IMR-90 (cell line): ENCODE results near the gene ERN1. TPM values are rescaled to one million over a fixed set of nuclear protein-coding genes. Genes with fewer than 3 reads are reported as not detected.

Source experiments
- ATAC-seq: fragments of 200-7000 bp; cut with Tn5 transposase; 2 replicates; pipeline ENCODE4 v1.9.1; 2020; ENCODE audit warnings: low read depth, mild to moderate bottlenecking, moderate library complexity
- BruUV-seq: library from RNA; stranded (reverse); fragments of 400-500 nt; replicated peaks from 2 replicates; lab custom pipeline; 2021; lab: Mats Ljungman, UMichigan
- CTCF ChIA-PET: fragments of 300-600 bp; formaldehyde crosslinking; extraction: SDS; loops from one replicate; lab custom pipeline; 2021; ENCODE audit warnings: antibody characterized with exemption; lab: Yijun Ruan, JAX
- POLR2A ChIA-PET: fragments of 300-600 bp; sonication (Branson Sonifier 250); formaldehyde crosslinking; loops from one replicate; lab custom pipeline; 2022; ENCODE audit warnings: antibody characterized with exemption; ENCODE audit not compliant: unreplicated experiment; lab: Charles Lee
- DNase-seq: peaks from one replicate; pipeline ENCODE4 v3.0.0; 2013
- H2AFZ ChIP-seq: replicated peaks from 2 replicates; pipeline ENCODE3; 2013; ENCODE audit warnings: low read length, mild to moderate bottlenecking; ENCODE audit not compliant: poor library complexity
- H2AK5ac ChIP-seq: 2 replicates; pipeline ENCODE4 v1.6.1; 2013; ENCODE audit warnings: low read depth, low read length, inconsistent platforms
- H2AK9ac ChIP-seq: replicated peaks from 2 replicates; pipeline ENCODE3; 2013; ENCODE audit warnings: mild to moderate bottlenecking, low read depth, low read length, moderate library complexity; ENCODE audit not compliant: poor library complexity
- H2BK120ac ChIP-seq: 2 replicates; pipeline ENCODE4 v1.6.1; 2013; ENCODE audit warnings: low read depth, low read length, inconsistent platforms
- H2BK15ac ChIP-seq: 3 replicates; pipeline ENCODE4 v1.6.1; 2013; ENCODE audit warnings: low read depth, low read length, inconsistent platforms
- H2BK20ac ChIP-seq: 2 replicates; pipeline ENCODE4 v1.6.1; 2013; ENCODE audit warnings: low read depth, mild to moderate bottlenecking, inconsistent platforms, low read length, moderate library complexity
- H2BK5ac ChIP-seq: 2 replicates; pipeline ENCODE4 v1.6.1; 2013; ENCODE audit warnings: mild to moderate bottlenecking, low read depth, low read length, inconsistent platforms; ENCODE audit not compliant: poor library complexity, severe bottlenecking
- H3K14ac ChIP-seq: replicated peaks from 2 replicates; pipeline ENCODE4 v1.6.1; 2013; ENCODE audit warnings: low read depth, low read length, inconsistent platforms
- H3K18ac ChIP-seq: 2 replicates; pipeline ENCODE4 v1.6.1; 2013; ENCODE audit warnings: low read depth, low read length, control low read depth
- H3K23ac ChIP-seq: 2 replicates; pipeline ENCODE4 v1.6.1; 2013; ENCODE audit warnings: low read depth, low read length, inconsistent platforms
- H3K27ac ChIP-seq: 2 replicates; pipeline ENCODE4 v1.5.1; 2013; ENCODE audit warnings: mild to moderate bottlenecking, control low read depth, low read length; ENCODE audit not compliant: insufficient read depth
- H3K27me3 ChIP-seq: 2 replicates; pipeline ENCODE4 v1.6.1; 2013; ENCODE audit warnings: low read length; ENCODE audit not compliant: control insufficient read depth, insufficient read depth
- H3K36me3 ChIP-seq: 2 replicates; pipeline ENCODE4 v1.6.1; 2013; ENCODE audit warnings: low read length, mixed read lengths; ENCODE audit not compliant: control insufficient read depth, insufficient read depth
- H3K4ac ChIP-seq: 2 replicates; pipeline ENCODE4 v1.6.1; 2013; ENCODE audit warnings: low read depth, low read length, inconsistent platforms
- H3K4me1 ChIP-seq: 2 replicates; pipeline ENCODE4 v1.6.1; 2013; ENCODE audit warnings: low read length, mixed read lengths; ENCODE audit not compliant: control insufficient read depth, insufficient read depth
- H3K4me2 ChIP-seq: 2 replicates; pipeline ENCODE4 v1.6.1; 2013; ENCODE audit warnings: low read depth, mild to moderate bottlenecking, control low read depth, low read length, moderate library complexity
- H3K4me3 ChIP-seq: 2 replicates; pipeline ENCODE4 v1.5.1; 2013; ENCODE audit warnings: low read depth, mild to moderate bottlenecking, control low read depth, low read length, moderate library complexity; ENCODE audit not compliant: insufficient read depth
- H3K56ac ChIP-seq: 2 replicates; pipeline ENCODE4 v1.6.1; 2013; ENCODE audit warnings: low read length, inconsistent platforms; ENCODE audit not compliant: insufficient read depth; ENCODE audit errors: extremely low read depth
- H3K79me1 ChIP-seq, 2 experiments: 2 replicates each; pipeline ENCODE4 v1.6.1; 2013; ENCODE audit warnings: low read length in 2 of 2, inconsistent platforms in 1 of 2, low read depth in 1 of 2
- H3K9ac ChIP-seq: 2 replicates; pipeline ENCODE4 v1.6.1; 2013; ENCODE audit warnings: low read depth, low read length, control low read depth
- H3K9me1 ChIP-seq: 2 replicates; pipeline ENCODE4 v1.6.1; 2013; ENCODE audit warnings: low read length, inconsistent platforms; ENCODE audit not compliant: insufficient read depth
- H3K9me3 ChIP-seq: 2 replicates; pipeline ENCODE4 v1.6.1; 2013; ENCODE audit warnings: low read length; ENCODE audit not compliant: control insufficient read depth, insufficient read depth
- H4K20me1 ChIP-seq: 2 replicates; pipeline ENCODE4 v1.6.1; 2013; ENCODE audit warnings: low read length, inconsistent platforms; ENCODE audit not compliant: insufficient read depth
- H4K5ac ChIP-seq: 2 replicates; pipeline ENCODE4 v1.6.1; 2013; ENCODE audit warnings: mild to moderate bottlenecking, low read depth, low read length, control low read depth
- H4K8ac ChIP-seq, 2 experiments: 2 replicates each; pipeline ENCODE4 v1.6.1; 2013; ENCODE audit warnings: low read depth in 2 of 2, low read length in 2 of 2, control low read depth in 1 of 2, inconsistent platforms in 1 of 2
- H4K91ac ChIP-seq: 2 replicates; pipeline ENCODE4 v1.6.1; 2013; ENCODE audit warnings: low read depth, low read length, inconsistent platforms; ENCODE audit not compliant: insufficient read depth
- BHLHE40 ChIP-seq: fragments of 150-350 bp; IDR thresholded peaks from 2 replicates; pipeline ENCODE4 v1.6.1; 2016; ENCODE audit warnings: mild to moderate bottlenecking, low read depth, low read length
- ELK1 ChIP-seq: fragments of 150-350 bp; IDR thresholded peaks from 2 replicates; pipeline ENCODE4 v1.6.1; 2016; ENCODE audit warnings: low read depth, mild to moderate bottlenecking, low read length, moderate library complexity, borderline replicate concordance
- FOS ChIP-seq: fragments of 150-350 bp; IDR thresholded peaks from 2 replicates; pipeline ENCODE4 v1.6.1; 2016; ENCODE audit warnings: low read depth, low read length
- MAZ ChIP-seq: IDR thresholded peaks from 2 replicates; pipeline ENCODE4 v1.6.1; 2012; ENCODE audit warnings: low read depth, mild to moderate bottlenecking, low read length, improper control_type of control experiment, moderate library complexity, borderline replicate concordance
- NFE2L2 ChIP-seq: fragments of 150-350 bp; IDR thresholded peaks from 2 replicates; pipeline ENCODE4 v1.6.1; 2016; ENCODE audit warnings: low read depth, mild to moderate bottlenecking, low read length
- WGBS, 2 experiments: methylation state at CpG; one replicate each; pipeline versions ENCODE4 v1.1.5 to v1.1.7; 2013; ENCODE audit warnings: missing lambda C conversion rate in 2 of 2; ENCODE audit not compliant: insufficient read length in 1 of 2; ENCODE audit errors: extremely low coverage in 2 of 2; 5-methylcytosine and 5-hydroxymethylcytosine counted together
- dilution Hi-C: fragments of 300-500 bp; cut with HindIII; formaldehyde crosslinking; loops from one replicate; pipeline ENCODE4 v1.14.3; 2018; ENCODE audit warnings: low sequenced_read_pairs; ENCODE audit not compliant: unreplicated experiment
- in situ Hi-C: fragments of 300-500 bp; cut with MboI; formaldehyde crosslinking; loops from 3 replicates; pipeline ENCODE4 v1.14.3; 2019; ENCODE audit warnings: low sequenced_read_pairs, inconsistent platforms, mixed read lengths
- intact Hi-C: fragments of 100-400 bp; cut with micrococcal nuclease; formaldehyde crosslinking; loops from 2 replicates; pipeline ENCODE4 v1.10.0; 2022
- polyA plus RNA-seq, 3 experiments: library from polyadenylated mRNA; depleted of rRNA; stranded (reverse); fragments of >200 nt; gene quantifications; 2 replicates each; pipeline ENCODE4 v1.2.3, GENCODE V29; 2012; ENCODE audit warnings: low replicate concordance in 1 of 3
- total RNA-seq: library from RNA; depleted of rRNA; stranded (reverse); fragments of >200 nt; gene quantifications from 2 replicates; pipeline ENCODE4 v1.2.3, GENCODE V29; 2012

Gene ERN1
- total and polyA plus RNA-seq, 2 of the 4 experiments (the other 2 are of a cell fraction) = 2.7 to 4.1 TPM

- CTCF ChIA-PET = no interaction called here
- H3K36me3 ChIP-seq = peaks cover 45% of the 10 kb centered on the region
- WGBS, 2 experiments = 33% methylated on average over 1 of the region's 1 CpG; no CpG with 5 or more reads in 1 of the 2 experiments
These were observed 78.8 kb downstream of the ERN1 start for GRCh38 chr17:64051153-64051552.

More at GRCh38 chr17:64051153-64051552, 78.8 kb downstream of the ERN1 start:
- Histone ChIP-seq H3K18ac (no peak overlapping the region), H3K4me3 (no peak overlapping the region), H3K27ac (no peak overlapping the region), H3K27me3 (no peaks in the 10 kb centered on the region), H4K5ac (no peak overlapping the region), H3K4me1 (no peaks in the 10 kb centered on the region), H2BK20ac (no peak overlapping the region), H3K14ac (no peak overlapping the region), H2AFZ (no peak overlapping the region), H2BK5ac (no peak overlapping the region), H3K9me3 (no peaks in the 10 kb centered on the region), H3K4me2 (no peak overlapping the region), H3K79me1 (no peaks in the 10 kb centered on the region), H3K9me1 (0 out of 2 replicates have a peak, but pooled peaks cover 2% of the 10 kb centered on the region), H3K9ac (no peak overlapping the region), H3K4ac (no peak overlapping the region), H2BK15ac (no peak overlapping the region), H4K8ac (no peak overlapping the region), H4K20me1 (no peaks in the 10 kb centered on the region), H2AK5ac (no peak overlapping the region), H4K91ac (no peak overlapping the region), H2AK9ac (no peak overlapping the region), H3K56ac (no peak overlapping the region), H3K23ac (no peak overlapping the region), H2BK120ac (no peak overlapping the region)
- no TSS peak for BruUV-seq
- no peak for DNase-seq
- dilution Hi-C loops = no loop called here
- POLR2A ChIA-PET = no interaction called here
- intact Hi-C loops = no loop called here
- in situ Hi-C loops = no loop called here
- TF ChIP-seq NFE2L2 (no peak), FOS (no peak), BHLHE40 (no peak), MAZ (no peak), ELK1 (no peak)
- ATAC-seq = no peak
